ENCODE data around the gene NASP. TPM values are rescaled to one million over a fixed set of nuclear protein-coding genes. Genes with fewer than 3 reads are reported as not detected.

NASP gene
- total RNA-seq, 4 donors from 2014 or later: 45.8 to 98.3 (median 75.1) TPM

DNA sequence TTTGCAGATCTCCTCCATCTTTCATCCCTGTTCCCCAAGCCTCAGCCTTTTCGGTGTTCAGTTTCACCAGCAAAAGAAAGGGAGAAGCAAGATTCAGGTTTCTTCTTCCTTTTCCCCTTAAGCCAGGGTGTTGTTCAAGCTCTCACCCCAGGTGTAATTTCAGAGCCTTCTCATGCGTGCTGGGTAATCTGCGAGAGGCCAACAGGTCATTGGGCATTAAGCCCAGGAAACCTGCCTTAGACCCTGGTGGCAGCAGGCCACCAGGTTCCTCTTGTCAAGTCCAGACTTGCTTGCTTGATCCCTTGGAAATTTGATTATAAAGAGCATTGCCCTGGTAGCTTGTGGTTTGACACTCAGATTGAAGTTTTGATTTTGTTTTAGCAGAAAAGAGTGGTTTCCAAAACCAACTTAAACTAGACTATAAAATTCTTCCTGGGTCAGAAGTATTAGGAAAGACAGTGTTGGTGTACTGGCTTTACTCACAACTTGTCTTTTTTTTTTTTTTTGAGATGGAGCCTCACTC, 26.4 kb upstream of the NASP start:
- H3K36me3 ChIP-seq: peaks cover 5 to 7% of the 10 kb centered on the region in 2 donors
- intact Hi-C loops (cut with DNase I): no loop called here
- DNase-seq: peak; percentile 43 to 44
- peak overlapping the region in 2 of 3 donors; percentile 11 to 28 for H3K27ac ChIP-seq
- H3K27me3 ChIP-seq: no peaks in the 10 kb centered on the region
- no peak overlapping the region for H3K4me3 ChIP-seq (replicated peaks in 1 of 3)
- H3K9me3 ChIP-seq: no peaks in the 10 kb centered on the region
- H3K4me1 ChIP-seq: peaks cover 5 to 9% of the 10 kb centered on the region in 2 donors
- TF ChIP-seq, protein P1, sequence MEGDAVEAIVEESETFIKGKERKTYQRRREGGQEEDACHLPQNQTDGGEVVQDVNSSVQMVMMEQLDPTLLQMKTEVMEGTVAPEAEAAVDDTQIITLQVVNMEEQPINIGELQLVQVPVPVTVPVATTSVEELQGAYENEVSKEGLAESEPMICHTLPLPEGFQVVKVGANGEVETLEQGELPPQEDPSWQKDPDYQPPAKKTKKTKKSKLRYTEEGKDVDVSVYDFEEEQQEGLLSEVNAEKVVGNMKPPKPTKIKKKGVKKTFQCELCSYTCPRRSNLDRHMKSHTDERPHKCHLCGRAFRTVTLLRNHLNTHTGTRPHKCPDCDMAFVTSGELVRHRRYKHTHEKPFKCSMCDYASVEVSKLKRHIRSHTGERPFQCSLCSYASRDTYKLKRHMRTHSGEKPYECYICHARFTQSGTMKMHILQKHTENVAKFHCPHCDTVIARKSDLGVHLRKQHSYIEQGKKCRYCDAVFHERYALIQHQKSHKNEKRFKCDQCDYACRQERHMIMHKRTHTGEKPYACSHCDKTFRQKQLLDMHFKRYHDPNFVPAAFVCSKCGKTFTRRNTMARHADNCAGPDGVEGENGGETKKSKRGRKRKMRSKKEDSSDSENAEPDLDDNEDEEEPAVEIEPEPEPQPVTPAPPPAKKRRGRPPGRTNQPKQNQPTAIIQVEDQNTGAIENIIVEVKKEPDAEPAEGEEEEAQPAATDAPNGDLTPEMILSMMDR (IDR thresholded peaks at IDR 0.05): no peak
- TF ChIP-seq POLR2A (IDR thresholded peaks at IDR 0.05): no peak
- WGBS, 2 donors: 30 to 59% methylated on average over 3 of the region's 3 CpGs

DNA sequence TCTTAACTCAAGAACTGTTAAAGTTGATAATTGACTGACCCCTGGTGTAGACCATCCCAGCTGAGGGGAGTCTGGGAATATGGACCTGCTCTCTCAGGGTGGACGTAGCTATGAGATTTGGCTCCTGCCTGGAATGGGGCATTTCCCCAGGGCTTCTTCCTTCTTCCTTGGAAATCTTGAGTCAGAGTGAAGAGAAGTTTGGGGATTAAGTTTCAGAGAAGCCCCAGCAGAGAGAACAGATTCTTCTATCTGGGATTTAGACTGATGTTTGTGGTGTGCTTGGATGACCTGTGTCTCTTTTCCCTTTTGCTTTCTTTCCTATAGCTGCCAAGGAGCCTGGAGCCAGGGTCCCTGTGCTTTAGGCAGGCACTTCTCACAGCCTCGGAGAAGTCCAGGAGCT, 20.0 kb upstream of the NASP start:
- 79 to 85% methylated on average over 2 of the region's 2 CpGs for WGBS, 2 donors
- Histone ChIP-seq H3K36me3 (peaks cover 24 to 30% of the 10 kb centered on the region in 2 donors), H3K9me3 (no peaks in the 10 kb centered on the region), H3K27me3 (no peaks in the 10 kb centered on the region), H3K4me3 (replicated peaks in 1 of 3) (no peak overlapping the region), H3K27ac (no peak overlapping the region), H3K4me1 (no peaks in the 10 kb centered on the region)
- TF ChIP-seq, protein P1 (IDR thresholded peaks at IDR 0.05): no peak
- no peak for TF ChIP-seq POLR2A (IDR thresholded peaks at IDR 0.05)
- DNase-seq: no peak
- intact Hi-C loops (cut with DNase I): loop anchor here (10.0 kb wide), 1 partner anchor 549 kb away; the partner anchor contains the start of genes HECTD3 and UROD

DNA sequence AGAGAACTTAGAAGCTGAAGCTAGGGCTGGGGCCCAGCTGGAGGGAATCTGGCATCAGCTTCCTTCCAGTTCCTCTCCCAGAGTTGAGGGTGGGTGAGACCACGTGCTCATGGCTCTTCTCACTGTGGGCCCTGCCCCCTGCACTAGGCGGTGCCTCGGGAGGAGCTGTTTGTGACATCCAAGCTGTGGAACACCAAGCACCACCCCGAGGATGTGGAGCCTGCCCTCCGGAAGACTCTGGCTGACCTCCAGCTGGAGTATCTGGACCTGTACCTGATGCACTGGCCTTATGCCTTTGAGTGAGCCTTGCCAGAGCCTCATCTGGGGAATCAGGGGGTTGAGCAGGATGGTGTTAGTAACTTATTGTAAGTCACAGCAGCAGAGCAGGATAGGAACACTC, 17.1 kb upstream of the NASP start:
- Histone ChIP-seq H3K4me3 (replicated peaks in 1 of 3) (no peak overlapping the region), H3K27ac (peak overlapping the region in 1 of 3 donors; percentile 14), H3K4me1 (no peaks in the 10 kb centered on the region), H3K36me3 (peaks cover 28 to 29% of the 10 kb centered on the region in 2 donors), H3K27me3 (no peaks in the 10 kb centered on the region), H3K9me3 (no peaks in the 10 kb centered on the region)
- peak; percentile 35 to 45 for DNase-seq
- TF ChIP-seq, protein P1 (IDR thresholded peaks at IDR 0.05): no peak
- TF ChIP-seq POLR2A (IDR thresholded peaks at IDR 0.05): no peak
- intact Hi-C loops (cut with DNase I): loop anchor here (5.0 to 10.0 kb wide), 2 partner anchors 54 to 552 kb away; partner anchors contain the start of genes HECTD3 and UROD
- WGBS, 2 donors: 49 to 63% methylated on average over 4 to 5 of the region's 5 CpGs

DNA sequence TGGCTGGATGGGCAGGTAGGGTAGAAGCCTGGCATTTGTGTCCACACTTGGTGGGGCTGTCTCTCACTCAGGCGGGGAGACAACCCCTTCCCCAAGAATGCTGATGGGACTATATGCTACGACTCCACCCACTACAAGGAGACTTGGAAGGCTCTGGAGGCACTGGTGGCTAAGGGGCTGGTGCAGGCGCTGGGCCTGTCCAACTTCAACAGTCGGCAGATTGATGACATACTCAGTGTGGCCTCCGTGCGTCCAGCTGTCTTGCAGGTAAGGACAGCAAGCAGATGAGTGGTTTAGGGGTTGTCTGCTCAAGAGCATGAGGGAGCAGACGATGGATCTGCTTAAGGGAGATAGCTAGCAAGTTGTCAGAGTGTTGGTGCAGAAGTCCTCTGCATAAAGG, 15.9 kb upstream of the NASP start:
- no peaks in the 10 kb centered on the region for H3K27me3 ChIP-seq
- no peak for TF ChIP-seq POLR2A (IDR thresholded peaks at IDR 0.05)
- H3K9me3 ChIP-seq: no peaks in the 10 kb centered on the region
- no peaks in the 10 kb centered on the region for H3K4me1 ChIP-seq
- peaks cover 24 to 26% of the 10 kb centered on the region in 2 donors for H3K36me3 ChIP-seq
- intact Hi-C loops (cut with DNase I): loop anchor here (5.0 to 10.0 kb wide), 2 partner anchors 56 to 553 kb away; partner anchors contain the start of genes HECTD3 and UROD
- DNase-seq: no peak
- no peak overlapping the region for H3K4me3 ChIP-seq (replicated peaks in 1 of 3)
- WGBS, 2 donors: 86 to 93% methylated on average over 7 of the region's 7 CpGs
- no peak overlapping the region for H3K27ac ChIP-seq

DNA sequence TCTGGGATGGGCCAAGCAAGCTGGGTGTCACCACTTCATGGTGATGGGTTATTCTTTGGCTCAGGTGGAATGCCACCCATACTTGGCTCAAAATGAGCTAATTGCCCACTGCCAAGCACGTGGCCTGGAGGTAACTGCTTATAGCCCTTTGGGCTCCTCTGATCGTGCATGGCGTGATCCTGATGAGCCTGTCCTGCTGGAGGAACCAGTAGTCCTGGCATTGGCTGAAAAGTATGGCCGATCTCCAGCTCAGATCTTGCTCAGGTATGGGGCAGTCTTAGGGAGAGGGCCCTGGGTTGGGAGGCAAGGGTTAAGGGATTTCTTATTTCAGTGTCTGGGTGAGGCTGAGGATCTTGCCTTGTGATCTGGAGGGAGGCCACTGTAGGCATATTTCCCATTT, 15.4 kb upstream of the NASP start:
- H3K4me3 ChIP-seq (replicated peaks in 1 of 3): no peak overlapping the region
- no peaks in the 10 kb centered on the region for H3K27me3 ChIP-seq
- peaks cover 24 to 26% of the 10 kb centered on the region in 2 donors for H3K36me3 ChIP-seq
- H3K9me3 ChIP-seq: no peaks in the 10 kb centered on the region
- H3K27ac ChIP-seq: no peak overlapping the region
- H3K4me1 ChIP-seq: no peaks in the 10 kb centered on the region
- no peak for TF ChIP-seq POLR2A (IDR thresholded peaks at IDR 0.05)
- TF ChIP-seq, protein P1 (IDR thresholded peaks at IDR 0.05): no peak
- intact Hi-C loops (cut with DNase I): loop anchor here (5.0 to 10.0 kb wide), 2 partner anchors 56 to 554 kb away; partner anchors contain the start of genes HECTD3 and UROD
- no peak for DNase-seq
- 79 to 96% methylated on average over 3 to 4 of the region's 4 CpGs for WGBS, 2 donors
